PC-9 (cell line): Measurements from ENCODE around the gene COX4I1.

Source experiments
- EZH2 ChIP-seq: fragments of 200-600 bp; sonication (generic); IDR thresholded peaks from 2 replicates; pipeline ENCODE4 v1.8.0; 2017; ENCODE audit warnings: antibody characterized with exemption, low read depth
- TF ChIP-seq, protein P1 (sequence below): fragments of 200-600 bp; sonication (generic); conservative IDR thresholded peaks from 2 replicates; pipeline ENCODE4 v1.6.1; 2017; ENCODE audit warnings: mixed run types, antibody characterized with exemption, mild to moderate bottlenecking, moderate library complexity

DNA sequence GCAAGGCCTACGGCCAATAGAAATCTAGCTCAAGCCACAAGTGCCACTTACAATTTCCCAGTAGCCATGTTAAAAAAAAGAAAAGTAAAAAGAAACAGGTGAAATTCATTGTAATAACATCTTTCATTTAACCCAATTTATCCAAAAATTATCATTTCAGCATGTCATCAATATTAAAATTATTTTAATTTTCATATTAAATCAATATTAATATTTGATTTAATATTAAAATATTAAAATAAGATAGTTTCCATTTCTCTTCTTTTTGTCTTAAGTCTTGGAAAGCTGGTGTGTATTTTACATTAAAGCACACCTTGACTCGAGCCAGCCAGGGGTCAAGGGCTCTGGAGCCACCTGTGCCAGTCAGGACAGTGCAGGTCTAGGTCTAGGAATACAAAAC, 35.9 kb upstream of the COX4I1 start:
- TF ChIP-seq, protein P1, sequence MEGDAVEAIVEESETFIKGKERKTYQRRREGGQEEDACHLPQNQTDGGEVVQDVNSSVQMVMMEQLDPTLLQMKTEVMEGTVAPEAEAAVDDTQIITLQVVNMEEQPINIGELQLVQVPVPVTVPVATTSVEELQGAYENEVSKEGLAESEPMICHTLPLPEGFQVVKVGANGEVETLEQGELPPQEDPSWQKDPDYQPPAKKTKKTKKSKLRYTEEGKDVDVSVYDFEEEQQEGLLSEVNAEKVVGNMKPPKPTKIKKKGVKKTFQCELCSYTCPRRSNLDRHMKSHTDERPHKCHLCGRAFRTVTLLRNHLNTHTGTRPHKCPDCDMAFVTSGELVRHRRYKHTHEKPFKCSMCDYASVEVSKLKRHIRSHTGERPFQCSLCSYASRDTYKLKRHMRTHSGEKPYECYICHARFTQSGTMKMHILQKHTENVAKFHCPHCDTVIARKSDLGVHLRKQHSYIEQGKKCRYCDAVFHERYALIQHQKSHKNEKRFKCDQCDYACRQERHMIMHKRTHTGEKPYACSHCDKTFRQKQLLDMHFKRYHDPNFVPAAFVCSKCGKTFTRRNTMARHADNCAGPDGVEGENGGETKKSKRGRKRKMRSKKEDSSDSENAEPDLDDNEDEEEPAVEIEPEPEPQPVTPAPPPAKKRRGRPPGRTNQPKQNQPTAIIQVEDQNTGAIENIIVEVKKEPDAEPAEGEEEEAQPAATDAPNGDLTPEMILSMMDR = no peak
- no peak for TF ChIP-seq EZH2
